Measurements from ENCODE around the gene KMT5C. TPM values are rescaled to one million over a fixed set of nuclear protein-coding genes. Genes with fewer than 3 reads are reported as not detected.

KMT5C gene
- total RNA-seq, 2 donors from 2014 or later, result 17.8 to 32.3 TPM

GRCh38 chr19:55304980-55305379, 34.7 kb upstream of the KMT5C start:
- TF ChIP-seq, protein P1, sequence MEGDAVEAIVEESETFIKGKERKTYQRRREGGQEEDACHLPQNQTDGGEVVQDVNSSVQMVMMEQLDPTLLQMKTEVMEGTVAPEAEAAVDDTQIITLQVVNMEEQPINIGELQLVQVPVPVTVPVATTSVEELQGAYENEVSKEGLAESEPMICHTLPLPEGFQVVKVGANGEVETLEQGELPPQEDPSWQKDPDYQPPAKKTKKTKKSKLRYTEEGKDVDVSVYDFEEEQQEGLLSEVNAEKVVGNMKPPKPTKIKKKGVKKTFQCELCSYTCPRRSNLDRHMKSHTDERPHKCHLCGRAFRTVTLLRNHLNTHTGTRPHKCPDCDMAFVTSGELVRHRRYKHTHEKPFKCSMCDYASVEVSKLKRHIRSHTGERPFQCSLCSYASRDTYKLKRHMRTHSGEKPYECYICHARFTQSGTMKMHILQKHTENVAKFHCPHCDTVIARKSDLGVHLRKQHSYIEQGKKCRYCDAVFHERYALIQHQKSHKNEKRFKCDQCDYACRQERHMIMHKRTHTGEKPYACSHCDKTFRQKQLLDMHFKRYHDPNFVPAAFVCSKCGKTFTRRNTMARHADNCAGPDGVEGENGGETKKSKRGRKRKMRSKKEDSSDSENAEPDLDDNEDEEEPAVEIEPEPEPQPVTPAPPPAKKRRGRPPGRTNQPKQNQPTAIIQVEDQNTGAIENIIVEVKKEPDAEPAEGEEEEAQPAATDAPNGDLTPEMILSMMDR (IDR thresholded peaks at IDR 0.05), result no peak
- no peak for TF ChIP-seq POLR2A (IDR thresholded peaks at IDR 0.05)
- TF ChIP-seq POLR2AphosphoS5 (IDR thresholded peaks at IDR 0.05), result no peak
- H3K4me1 ChIP-seq (replicated peaks), result no peaks in the 10 kb centered on the region
- WGBS, result 74% methylated on average over 14 of the region's 14 CpGs
- no peaks in the 10 kb centered on the region for H3K36me3 ChIP-seq
- H3K4me3 ChIP-seq, result no peak overlapping the region
- no peak for DNase-seq (ENCODE audit: low spot score)
- no peaks in the 10 kb centered on the region for H3K9me3 ChIP-seq
- H3K27ac ChIP-seq, result no peak overlapping the region
- H3K27me3 ChIP-seq (replicated peaks; ENCODE audit: insufficient read depth), result no peaks in the 10 kb centered on the region
- intact Hi-C loops (cut with DNase I), result loop anchor here (5.0 kb wide), 2 partner anchors 37 to 82 kb away; partner anchors contain the start of gene RPL28

- WGBS, result 84% methylated on average over 9 of the region's 9 CpGs
- intact Hi-C loops (cut with DNase I), result no loop called here
These were observed 34.2 kb upstream of the KMT5C start for GRCh38 chr19:55305491-55305890.

GRCh38 chr19:55305983-55306562, 33.6 kb upstream of the KMT5C start:
- H3K27me3 ChIP-seq (replicated peaks; ENCODE audit: insufficient read depth), result no peaks in the 10 kb centered on the region
- no peaks in the 10 kb centered on the region for H3K36me3 ChIP-seq
- H3K4me1 ChIP-seq (replicated peaks), result no peaks in the 10 kb centered on the region
- DNase-seq (ENCODE audit: low spot score), result no peak
- intact Hi-C loops (cut with DNase I), result no loop called here
- H3K9me3 ChIP-seq, result no peaks in the 10 kb centered on the region
- TF ChIP-seq, protein P1 (IDR thresholded peaks at IDR 0.05), result no peak
- no peak for TF ChIP-seq POLR2A (IDR thresholded peaks at IDR 0.05)
- TF ChIP-seq POLR2AphosphoS5 (IDR thresholded peaks at IDR 0.05), result no peak
- H3K4me3 ChIP-seq, result no peak overlapping the region
- no peak overlapping the region for H3K27ac ChIP-seq
- WGBS, result 92% methylated on average over 17 of the region's 17 CpGs

More at GRCh38 chr19:55305491-55305890, 34.2 kb upstream of the KMT5C start:
- Histone ChIP-seq H3K27me3 (replicated peaks; ENCODE audit: insufficient read depth) (no peaks in the 10 kb centered on the region), H3K36me3 (no peaks in the 10 kb centered on the region), H3K9me3 (no peaks in the 10 kb centered on the region), H3K27ac (no peak overlapping the region), H3K4me1 (replicated peaks) (no peaks in the 10 kb centered on the region), H3K4me3 (no peak overlapping the region)
- no peak for DNase-seq (ENCODE audit: low spot score)
- peak; percentile 44 for TF ChIP-seq POLR2AphosphoS5 (IDR thresholded peaks at IDR 0.05)
- TF ChIP-seq POLR2A (IDR thresholded peaks at IDR 0.05), result no peak

DNA sequence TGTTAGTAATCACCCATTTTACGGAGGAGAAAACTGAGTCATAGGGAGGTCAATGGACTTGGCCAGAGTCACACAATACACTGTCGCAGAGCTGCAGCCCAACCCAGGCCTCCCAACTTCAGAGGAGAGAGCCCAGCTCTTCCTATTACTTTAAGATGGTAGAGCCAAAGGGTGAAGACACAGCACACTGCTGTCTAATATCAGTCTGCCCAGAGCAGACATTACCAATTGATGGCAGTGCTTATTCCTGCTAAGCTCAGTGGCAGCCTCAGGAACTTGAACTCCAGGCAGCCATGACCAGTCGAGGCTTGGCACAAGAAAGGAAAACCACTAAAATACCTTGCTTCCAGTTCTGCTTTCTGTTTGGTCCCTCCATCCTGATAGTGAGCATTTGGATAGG, 33.0 kb upstream of the KMT5C start:
- 82% methylated on average over 3 of the region's 3 CpGs for WGBS
- Histone ChIP-seq H3K9me3 (no peaks in the 10 kb centered on the region), H3K27me3 (replicated peaks; ENCODE audit: insufficient read depth) (no peaks in the 10 kb centered on the region), H3K4me3 (no peak overlapping the region), H3K27ac (no peak overlapping the region), H3K4me1 (replicated peaks) (no peaks in the 10 kb centered on the region), H3K36me3 (no peaks in the 10 kb centered on the region)
- intact Hi-C loops (cut with DNase I), result no loop called here
- TF ChIP-seq, protein P1 (IDR thresholded peaks at IDR 0.05), result no peak
- TF ChIP-seq POLR2AphosphoS5 (IDR thresholded peaks at IDR 0.05), result no peak
- TF ChIP-seq POLR2A (IDR thresholded peaks at IDR 0.05), result no peak
- no peak for DNase-seq (ENCODE audit: low spot score)

DNA sequence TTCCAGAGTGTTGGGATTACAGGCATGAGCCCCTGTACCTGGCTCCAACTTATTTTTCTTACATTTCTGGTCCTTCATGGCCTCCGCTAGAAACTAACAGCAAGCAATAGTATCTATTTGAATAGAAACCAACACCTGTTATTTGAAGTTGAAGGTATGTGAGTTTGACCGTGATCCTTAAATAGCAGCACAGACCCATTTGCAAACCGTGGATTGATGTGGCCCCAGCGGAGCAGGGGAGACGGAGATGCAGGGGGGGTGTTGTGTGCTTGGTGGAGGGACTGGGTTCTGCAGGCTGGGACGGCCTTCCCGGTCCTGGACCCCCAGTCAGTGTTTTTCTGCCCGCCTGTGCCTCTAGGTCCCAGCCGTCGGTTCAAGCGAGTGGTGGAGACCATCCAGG, 31.4 kb upstream of the KMT5C start:
- no peak for DNase-seq (ENCODE audit: low spot score)
- Histone ChIP-seq H3K36me3 (no peaks in the 10 kb centered on the region), H3K4me1 (replicated peaks) (no peaks in the 10 kb centered on the region), H3K4me3 (no peak overlapping the region), H3K27ac (no peak overlapping the region), H3K9me3 (no peaks in the 10 kb centered on the region), H3K27me3 (replicated peaks; ENCODE audit: insufficient read depth) (no peaks in the 10 kb centered on the region)
- TF ChIP-seq POLR2A (IDR thresholded peaks at IDR 0.05), result no peak
- TF ChIP-seq, protein P1 (IDR thresholded peaks at IDR 0.05), result no peak
- no peak for TF ChIP-seq POLR2AphosphoS5 (IDR thresholded peaks at IDR 0.05)
- 92% methylated on average over 11 of the region's 11 CpGs for WGBS
- intact Hi-C loops (cut with DNase I), result no loop called here
